HG03342 (cell line): ENCODE results near the gene FSCN2.

Source experiments
- ATAC-seq: cut with Tn5 transposase; IDR thresholded peaks from one replicate; pipeline ENCODE4 v1.9.1; 2021; ENCODE audit warnings: mild to moderate bottlenecking, moderate library complexity; ENCODE audit not compliant: unreplicated experiment

FSCN2 gene

DNA sequence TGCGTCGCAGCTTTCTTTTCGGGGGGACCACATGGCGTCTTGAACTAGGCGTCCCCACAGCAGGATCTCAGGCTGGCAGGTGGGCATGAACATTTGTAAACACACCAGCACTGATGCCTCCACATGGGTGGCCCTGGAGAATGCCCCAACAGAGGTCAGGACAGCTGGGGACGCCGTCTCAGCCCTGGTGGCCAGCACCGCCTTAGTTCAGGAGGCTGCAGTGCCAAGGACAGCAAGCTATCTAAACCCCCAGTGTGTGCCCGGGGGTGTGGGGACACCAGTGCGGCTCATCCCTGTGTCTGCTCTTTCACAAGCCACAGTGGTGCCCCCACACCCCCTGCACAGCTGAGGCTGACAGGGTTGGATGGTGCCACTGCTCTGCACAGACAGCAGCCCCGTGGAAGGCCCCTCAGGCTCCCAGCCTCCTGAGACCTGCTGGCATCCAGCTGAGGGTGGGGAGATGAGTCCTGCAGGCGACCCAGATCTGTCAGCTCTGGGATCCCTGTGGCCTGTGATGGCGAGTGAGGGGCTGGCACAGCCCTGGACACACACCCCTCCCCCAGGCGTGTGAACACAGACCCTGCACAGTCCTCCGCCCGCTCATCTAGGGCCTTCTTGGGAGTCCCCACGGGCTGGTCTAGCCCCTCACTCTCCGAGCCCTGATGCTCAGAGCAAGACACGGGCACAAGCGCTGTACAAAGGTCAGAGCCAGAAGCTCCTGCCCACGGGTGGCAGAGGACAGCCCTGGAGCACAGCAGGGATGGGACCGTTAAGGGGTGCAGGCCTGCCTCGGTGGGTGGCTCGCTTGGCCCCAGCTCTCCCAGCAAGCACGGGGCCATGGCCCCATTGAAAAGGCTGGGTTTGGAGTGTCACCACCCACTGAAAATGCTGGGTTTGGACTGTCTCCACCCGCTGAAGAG lies 10.7 kb downstream of the FSCN2 start:
- ATAC-seq, result no peak

DNA sequence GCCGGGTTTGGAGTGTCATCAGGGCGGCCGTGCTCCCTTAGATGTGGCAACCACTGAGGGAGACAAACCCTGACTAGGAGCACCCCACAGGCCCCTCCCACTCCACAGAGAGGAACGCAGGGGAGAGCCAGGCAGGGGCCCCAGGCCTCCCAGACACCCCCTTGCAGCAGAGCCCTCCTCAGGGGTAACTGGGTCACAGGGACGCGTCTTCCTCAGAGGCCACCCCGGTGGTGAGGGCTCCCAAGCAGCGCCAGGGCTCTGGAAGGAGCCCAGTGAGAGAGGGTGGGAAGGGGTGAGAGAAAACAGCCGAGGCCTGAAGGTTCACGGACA lies 11.4 kb downstream of the FSCN2 start:
- ATAC-seq, result no peak

DNA sequence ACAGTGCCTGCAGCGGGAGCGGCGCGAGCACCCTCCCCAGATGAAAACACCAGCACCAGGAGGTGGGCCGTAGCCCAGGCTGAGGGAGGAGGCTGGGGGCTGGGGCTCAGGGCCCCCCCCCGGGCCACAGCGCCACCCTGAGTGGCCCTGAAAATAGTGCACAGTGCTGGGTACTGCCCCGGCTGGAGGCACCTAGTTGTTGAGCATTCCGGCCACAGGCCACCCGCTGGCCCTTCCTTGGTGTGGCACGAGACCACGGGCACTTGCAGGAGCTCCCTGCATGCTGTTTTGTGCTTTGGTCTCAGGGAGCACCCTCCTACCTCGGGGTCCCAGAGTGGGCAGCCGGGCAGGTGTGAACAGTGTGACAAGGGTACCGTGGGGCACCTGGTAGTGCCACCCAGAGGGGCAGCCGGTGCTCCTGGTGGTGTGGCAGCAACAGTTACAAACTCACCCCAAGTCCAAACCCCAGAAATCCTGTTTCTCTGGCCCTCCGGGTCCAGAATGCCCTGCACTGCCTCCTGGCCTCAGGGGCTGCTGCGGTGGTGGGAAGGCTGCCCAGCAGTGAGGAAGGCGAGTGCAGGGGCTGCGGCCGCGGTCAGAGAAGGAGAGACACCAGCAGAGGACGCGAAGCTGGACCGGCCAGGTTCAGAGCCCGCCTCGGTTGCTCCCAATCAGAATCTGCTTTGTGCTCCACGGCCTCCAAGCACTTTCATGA lies 11.9 kb downstream of the FSCN2 start:
- no peak for ATAC-seq

DNA sequence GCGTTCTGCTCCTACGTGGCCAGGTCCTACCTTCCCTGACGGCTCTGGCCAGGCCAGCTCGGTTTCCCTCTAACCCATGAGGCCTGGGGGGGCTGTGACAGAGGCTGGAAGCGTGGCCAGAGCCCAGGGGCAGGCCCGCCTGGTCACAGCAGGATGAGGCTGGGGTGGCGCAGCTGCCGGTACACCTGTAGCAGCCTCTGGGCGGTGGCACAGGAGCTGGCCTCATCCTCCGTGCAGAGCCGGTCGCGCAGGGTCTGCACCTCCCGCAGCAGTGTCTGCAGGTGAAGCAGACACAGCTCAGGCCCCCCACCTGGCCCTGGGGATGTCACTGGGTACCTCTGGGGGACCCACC lies 12.5 kb downstream of the FSCN2 start:
- ATAC-seq, result no peak

DNA sequence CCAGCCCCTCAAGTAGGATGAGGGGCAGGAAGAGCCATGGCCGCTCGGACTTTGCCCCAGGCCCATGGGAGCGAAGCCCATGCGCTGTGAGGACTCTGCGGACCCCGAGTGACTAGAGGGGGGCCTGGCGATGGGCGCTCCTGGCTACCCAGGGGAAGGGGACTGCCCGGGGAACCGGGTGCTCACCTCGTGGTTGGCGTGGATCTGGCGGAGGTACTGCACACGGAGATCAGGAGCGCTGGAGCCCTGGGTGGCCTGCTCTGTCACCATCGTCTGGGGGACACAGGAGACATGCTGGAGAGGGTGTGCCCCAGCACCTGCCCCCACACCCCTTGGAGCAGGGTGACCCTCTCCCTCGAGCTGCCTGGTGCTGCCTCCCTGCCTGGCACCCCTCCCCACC lies 12.9 kb downstream of the FSCN2 start:
- no peak for ATAC-seq

DNA sequence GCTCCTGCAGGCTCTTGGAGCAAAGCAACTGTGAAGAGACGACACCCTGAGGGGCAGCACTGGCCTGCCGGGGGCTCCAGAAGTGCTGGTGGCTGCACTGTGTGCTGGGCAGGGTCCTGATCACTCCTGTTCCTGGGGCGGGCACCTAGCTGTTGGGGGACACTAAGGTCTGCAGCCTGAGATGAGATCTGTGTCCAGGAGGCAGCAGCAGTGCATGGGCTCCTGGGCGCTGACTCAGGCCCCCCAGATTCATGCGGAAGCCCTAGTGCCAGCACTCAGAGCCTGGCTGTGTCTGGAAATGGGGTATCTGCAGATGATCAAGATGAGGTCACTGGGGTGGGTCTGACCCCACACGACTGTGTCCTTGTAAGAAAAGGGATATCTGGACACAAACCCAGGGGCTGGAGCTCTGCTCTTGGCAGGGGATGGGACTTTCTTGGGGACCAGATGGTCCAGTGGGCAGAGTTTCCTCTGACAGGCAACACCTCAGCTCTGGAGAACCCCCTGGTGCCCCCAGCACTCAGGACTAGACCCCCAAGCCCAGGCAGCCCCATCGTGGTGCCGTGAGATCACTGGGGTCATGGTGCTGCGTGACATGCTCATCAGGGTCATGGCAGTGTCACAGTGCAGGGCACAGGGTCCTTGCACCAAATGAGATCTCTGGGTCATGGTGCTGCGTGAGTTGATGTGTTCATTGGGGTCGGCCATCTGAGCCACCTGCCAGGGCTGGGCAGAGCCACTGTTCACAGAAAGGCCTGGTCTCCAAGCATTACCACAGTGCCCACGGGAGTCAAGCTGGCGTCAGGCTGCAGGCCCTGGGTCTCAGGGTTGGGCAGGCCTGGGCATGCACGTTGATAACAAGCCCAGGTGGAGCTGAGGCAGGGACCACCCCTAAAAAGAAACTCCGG lies 14.5 kb downstream of the FSCN2 start:
- no peak for ATAC-seq

DNA sequence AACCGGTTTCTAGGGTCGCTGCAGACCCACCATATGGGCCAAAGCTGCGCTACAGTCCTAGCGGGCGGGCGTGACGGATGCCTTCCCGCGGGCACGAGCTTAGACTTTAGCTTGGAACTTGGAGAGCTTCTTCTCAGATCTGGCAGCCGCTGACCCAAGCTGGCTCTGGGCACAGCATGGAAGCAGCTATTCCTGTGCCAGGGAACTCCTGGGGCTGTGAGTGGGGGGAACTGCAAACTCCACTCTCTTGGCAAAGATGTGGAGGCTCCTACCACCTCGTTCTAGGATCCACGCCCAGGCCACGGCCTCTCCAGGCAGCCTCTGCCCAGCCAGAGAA lies 15.1 kb downstream of the FSCN2 start:
- no peak for ATAC-seq

DNA sequence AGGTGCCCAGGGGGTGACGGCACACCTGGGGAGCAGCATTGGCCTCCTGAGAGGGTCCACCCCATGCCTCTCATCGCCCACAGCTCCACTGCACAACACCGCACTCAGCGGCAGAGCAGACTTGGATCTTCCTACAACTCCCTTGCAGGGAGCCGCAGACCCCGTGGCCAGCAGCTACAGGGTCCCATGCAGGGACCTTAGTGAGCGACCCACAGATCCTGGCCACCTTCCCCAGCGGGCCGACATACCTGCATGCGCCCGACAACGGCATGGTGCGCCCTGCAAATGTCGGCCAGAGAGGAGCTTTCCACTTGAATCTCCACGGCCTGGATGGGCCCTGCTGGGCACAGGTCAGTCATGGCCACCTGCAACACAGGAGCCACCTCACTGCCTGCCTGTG lies 15.6 kb downstream of the FSCN2 start:
- ATAC-seq, result no peak

DNA sequence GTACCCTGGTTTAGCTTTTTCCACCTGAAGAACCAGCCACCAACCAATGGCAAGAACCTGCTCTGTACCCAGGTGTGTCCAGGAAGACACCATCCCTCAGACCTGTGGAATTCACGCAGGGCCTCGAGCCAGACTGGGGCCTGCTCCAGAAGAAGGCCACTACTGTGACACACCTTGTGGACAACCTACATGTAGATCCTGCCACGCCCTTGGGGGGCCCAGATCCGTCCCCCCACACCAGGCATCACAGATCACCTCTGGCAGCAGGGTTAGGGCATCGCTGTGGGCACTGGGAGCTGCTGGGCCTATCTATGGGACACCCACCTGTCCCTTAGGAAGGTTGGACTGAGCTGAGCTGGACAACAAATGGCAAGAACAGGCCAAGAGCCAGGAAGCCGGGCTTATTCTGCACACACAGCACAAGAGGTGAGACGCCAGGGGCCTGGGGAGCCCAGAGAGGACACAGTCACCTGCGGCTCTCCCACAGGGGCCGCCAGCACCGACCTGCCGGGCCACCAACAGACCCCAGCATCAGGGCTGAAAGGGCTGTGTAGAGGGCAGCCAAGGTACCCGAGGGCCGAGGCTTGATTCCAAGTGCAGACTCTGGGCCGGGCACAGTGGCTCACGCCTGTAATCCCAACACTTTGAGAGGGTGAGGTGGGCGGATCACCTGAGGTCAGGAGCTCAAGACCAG lies 16.3 kb downstream of the FSCN2 start:
- ATAC-seq, result no peak

DNA sequence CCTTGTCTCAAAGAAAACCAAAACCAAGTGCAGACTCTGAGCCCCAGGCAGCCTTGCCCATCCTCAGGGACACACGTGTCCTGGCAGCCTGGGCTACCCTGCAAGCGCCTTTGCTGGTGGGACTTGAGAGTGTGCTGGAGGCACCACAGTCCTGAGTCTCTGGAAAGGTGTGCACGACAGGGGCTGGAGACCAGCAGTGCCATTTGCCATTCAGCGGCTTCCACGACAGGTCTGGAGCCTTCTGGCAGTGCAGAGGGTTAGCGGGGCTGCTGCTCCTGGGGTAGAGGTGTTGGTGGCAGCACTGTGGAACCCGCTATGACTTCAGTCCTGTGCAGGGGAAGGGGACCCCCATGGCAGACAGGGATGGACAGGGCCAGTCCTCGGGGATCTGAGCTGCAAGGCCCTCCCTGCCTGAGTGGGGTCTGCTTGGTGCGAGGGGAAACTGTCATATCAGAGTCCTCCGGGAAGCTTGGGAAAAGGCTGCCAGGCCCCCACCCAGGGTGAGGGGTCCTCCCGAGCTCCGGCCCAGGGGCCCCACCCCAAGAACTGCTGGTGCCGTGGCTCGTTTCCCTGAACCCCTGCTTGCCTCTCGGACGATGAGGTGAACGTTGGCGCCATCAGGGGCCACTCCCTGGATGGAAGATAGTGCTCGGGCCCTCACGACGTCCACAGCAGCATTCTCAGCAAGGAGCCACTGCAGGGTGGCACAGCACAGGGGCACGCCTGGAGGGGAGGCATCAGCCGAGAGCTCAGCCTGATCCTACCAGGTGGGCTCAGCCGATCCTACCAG lies 17.2 kb downstream of the FSCN2 start:
- no peak for ATAC-seq

DNA sequence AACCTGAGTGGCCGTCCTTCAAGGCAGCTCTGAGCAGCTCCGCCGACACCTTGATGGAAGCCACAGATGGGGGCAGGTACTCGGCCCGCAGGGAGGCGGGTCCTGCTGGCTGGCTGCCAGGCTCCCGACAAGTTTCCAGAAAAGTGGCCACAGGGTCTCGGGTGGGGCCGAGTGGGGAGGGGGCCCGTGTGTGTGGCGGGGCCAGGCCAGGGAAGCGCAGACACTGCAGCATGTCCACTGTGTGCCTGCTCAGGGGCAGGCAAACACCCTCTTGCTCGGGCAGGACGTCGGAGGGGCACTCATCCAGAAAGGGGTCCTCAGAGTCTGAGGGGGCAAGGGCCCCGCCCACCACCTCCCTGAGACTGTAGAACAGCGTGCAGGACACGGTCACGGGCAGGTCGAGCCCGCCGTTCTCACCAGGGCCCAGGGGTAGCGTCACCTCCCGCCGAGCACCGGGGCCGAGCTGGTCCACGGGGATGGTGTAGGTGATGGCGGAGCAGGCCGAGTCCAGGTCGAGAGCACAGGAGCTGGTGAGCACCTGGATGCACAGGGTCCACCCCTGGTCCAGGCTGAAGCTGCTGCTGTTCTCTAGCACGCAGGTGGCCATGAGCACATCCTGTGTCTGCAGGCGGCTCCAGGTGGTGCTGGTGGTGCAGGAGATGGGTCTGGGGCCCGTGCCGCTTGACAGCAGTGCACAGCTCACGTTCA lies 18.9 kb downstream of the FSCN2 start:
- ATAC-seq, result no peak

DNA sequence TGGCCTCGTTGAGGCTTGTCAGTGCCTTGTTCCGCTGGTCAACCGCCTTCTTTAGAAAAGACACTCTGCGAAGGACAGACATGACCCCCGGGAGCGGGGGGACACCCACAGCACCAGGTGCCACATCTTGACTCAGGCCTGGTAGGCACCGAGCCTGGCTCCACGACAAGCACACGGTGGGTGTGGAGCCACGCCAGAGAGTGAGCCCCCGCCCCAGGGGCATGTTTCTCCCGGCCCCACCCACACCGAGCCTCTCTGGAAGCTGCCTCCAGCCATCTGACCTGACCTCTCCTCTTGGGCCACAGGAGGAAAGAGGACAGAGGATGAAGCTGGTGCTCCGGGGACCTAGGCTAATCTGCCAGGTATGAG lies 19.4 kb downstream of the FSCN2 start:
- no peak for ATAC-seq

DNA sequence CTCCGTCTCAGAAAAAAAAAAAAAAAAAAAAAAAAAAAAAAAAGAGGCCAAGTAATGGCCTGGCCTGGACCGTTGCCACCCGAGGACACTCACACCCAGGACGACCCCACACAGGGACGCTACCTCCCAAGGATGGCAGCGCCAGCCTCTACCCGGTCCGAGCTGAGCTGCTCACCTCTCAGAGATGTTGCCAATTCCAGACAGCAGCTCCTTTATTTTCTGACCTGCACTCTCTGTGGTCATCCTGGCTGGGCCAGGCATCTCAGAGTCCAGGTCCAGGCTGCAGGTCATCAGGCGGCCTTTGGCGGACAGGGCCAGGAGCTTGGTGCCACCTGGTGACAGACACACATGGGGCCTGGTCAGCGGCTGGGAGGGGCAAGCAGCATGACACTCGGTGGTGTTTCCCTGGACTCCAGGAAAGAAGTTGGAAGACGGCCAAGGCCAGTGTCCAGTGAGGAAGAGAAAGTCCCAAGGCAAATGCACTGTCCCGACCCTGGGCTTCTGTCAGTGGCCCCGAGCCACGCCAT lies 20.9 kb downstream of the FSCN2 start:
- no peak for ATAC-seq

DNA sequence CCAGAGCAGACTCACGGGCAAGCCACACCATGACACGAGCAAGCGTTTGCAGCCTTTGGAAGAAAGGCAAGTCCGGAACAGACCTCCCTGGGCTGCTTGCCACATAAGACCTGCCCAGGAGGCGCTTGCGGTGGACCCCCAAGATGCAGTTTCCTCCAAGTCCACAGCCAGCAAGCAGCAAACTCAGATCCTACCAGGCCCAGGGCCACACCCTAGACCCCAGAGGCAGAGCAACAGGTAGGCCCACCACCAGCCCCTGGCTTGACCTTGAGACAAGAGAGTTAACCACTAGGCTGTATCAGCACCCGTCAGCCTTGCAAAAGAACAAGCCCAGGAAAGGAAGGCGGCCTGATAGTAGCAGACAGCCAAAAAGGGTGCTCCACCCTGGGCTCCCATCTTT lies 21.6 kb downstream of the FSCN2 start:
- no peak for ATAC-seq

DNA sequence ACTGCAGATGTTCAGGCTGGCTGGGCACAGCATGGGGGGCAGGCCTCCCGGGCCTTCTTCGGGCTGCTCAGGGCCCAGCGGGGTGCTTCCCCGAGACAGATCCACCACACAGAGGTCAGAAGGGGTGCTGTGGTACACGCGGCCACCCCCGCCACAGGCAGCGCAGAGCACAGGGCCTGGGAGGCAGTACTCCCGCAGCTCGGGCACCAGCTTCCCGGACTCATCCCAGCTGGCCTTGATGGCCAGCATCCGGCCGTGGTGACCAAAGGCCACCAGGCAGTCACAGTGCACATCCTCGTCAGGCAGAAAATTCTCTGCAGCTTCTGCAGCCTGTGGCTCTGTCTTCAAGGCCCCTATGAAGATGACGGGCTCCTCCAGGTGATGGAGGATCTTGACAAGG lies 22.1 kb downstream of the FSCN2 start:
- no peak for ATAC-seq

DNA sequence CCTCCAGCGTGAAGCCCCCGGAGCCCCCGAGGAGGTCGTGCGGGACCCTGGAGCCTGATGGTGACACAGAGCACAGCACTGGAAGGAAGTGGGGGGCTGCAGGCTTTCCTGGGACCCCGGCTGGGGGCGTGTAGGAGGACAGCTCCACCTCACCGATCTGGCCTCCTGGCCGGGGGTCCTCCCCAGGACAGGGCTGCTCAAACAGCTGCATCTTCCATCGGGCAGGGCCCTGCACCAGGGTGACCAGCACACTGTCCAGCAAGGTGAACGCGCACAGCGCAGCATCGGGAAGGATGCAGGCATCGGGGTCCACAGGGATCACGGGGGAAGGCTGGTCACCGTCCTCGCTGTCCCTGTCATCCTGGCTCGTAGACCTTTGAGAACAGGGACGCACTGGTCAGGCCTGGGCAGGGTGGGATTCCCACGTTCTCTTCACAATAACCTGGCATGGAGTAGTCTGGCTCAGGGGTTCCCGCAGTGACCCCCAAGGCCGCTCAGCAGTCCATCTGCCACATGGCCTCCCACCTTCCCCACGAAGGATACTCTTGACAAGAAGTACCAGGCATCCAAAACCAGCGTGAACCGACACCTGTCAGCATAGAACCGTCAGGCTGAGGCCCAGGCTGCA lies 22.8 kb downstream of the FSCN2 start:
- no peak for ATAC-seq

DNA sequence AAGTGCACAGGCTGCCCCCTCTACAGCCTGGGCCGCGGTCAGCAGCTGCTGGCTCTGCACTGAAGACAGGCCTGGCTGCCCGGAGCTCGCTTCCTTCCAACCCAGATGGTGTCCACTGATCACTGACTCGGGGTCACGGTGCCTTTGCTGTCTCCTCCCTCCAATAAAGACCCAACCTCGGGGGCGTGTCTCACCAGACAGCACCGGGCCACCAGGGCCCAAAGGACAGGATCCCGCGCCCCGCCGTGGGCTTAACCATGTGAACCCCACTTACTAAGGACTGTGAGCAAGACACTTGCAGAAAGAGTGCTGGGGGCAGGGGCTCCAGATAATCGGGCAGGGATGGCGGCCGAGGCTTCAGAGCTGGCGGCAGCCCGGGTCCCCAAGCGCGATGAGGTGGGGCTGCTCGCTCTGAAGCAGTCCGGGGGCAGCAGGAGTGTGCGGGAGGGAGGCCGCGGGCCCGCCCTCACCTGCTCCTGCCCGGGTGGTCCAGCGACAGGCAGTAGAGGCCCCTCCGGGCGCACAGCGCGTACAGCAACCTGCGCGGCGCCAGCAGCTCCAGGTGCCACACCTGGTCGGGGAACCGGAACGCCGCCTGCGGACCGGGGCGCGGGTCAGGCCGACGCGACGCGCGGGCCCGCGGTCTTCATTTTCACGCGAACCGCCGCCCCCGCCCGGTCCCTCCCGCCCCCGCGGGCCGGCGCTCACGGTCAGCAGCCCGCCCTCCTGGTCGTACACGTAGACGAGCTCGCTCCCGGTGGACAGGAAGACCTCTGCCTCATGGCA lies 23.5 kb downstream of the FSCN2 start:
- ATAC-seq, result no peak
